ENCODE results near the gene GPR162. TPM values are rescaled to one million over a fixed set of nuclear protein-coding genes. Genes with fewer than 3 reads are reported as not detected.

Gene GPR162
- total RNA-seq, 1 donor = 3.0 TPM

GRCh38 chr12:6842075-6842474 lies 20.5 kb downstream of the GPR162 start:
- no peak for DNase-seq (ENCODE audit: low read depth)
- no peak for TF ChIP-seq CTCF (IDR thresholded peaks at IDR 0.05; ENCODE audit: insufficient read depth, low read depth, low read length)
- no peak overlapping the region for H3K4me3 ChIP-seq (ENCODE audit: low read depth, low read length)

- DNase-seq (ENCODE audit: low read depth) = no peak
- TF ChIP-seq CTCF (IDR thresholded peaks at IDR 0.05; ENCODE audit: insufficient read depth, low read depth, low read length) = no peak
- no peak overlapping the region for H3K4me3 ChIP-seq (ENCODE audit: low read depth, low read length)
Measured at GRCh38 chr12:6843118-6843902, 21.7 kb downstream of the GPR162 start.

GRCh38 chr12:6845395-6845794 lies 23.8 kb downstream of the GPR162 start:
- DNase-seq (ENCODE audit: low read depth) = no peak
- TF ChIP-seq CTCF (IDR thresholded peaks at IDR 0.05; ENCODE audit: insufficient read depth, low read depth, low read length) = no peak

GRCh38 chr12:6846316-6846869 lies 24.8 kb downstream of the GPR162 start:
- no peak for DNase-seq (ENCODE audit: low read depth)
- H3K4me3 ChIP-seq (ENCODE audit: low read depth, low read length) = no peak overlapping the region
- no peak for TF ChIP-seq CTCF (IDR thresholded peaks at IDR 0.05; ENCODE audit: insufficient read depth, low read depth, low read length)

More at GRCh38 chr12:6845395-6845794, 23.8 kb downstream of the GPR162 start:
- no peak overlapping the region for H3K4me3 ChIP-seq (ENCODE audit: low read depth, low read length)

GRCh38 chr12:6847676-6848075 lies 26.1 kb downstream of the GPR162 start:
- no peak for TF ChIP-seq CTCF (IDR thresholded peaks at IDR 0.05; ENCODE audit: insufficient read depth, low read depth, low read length)
- DNase-seq (ENCODE audit: low read depth) = no peak
- no peak overlapping the region for H3K4me3 ChIP-seq (ENCODE audit: low read depth, low read length)

- DNase-seq (ENCODE audit: low read depth) = no peak
- H3K4me3 ChIP-seq (ENCODE audit: low read depth, low read length) = no peak overlapping the region
- TF ChIP-seq CTCF (IDR thresholded peaks at IDR 0.05; ENCODE audit: insufficient read depth, low read depth, low read length) = no peak
Measured at GRCh38 chr12:6849427-6849826, 27.8 kb downstream of the GPR162 start.
